HG03457 (cell line): ENCODE measurements around the gene CEMP1.

Experiments
- ATAC-seq: cut with Tn5 transposase; IDR thresholded peaks from one replicate; pipeline ENCODE4 v1.9.1; 2021; ENCODE audit warnings: moderate number of reproducible peaks; ENCODE audit not compliant: unreplicated experiment

CEMP1 gene

DNA sequence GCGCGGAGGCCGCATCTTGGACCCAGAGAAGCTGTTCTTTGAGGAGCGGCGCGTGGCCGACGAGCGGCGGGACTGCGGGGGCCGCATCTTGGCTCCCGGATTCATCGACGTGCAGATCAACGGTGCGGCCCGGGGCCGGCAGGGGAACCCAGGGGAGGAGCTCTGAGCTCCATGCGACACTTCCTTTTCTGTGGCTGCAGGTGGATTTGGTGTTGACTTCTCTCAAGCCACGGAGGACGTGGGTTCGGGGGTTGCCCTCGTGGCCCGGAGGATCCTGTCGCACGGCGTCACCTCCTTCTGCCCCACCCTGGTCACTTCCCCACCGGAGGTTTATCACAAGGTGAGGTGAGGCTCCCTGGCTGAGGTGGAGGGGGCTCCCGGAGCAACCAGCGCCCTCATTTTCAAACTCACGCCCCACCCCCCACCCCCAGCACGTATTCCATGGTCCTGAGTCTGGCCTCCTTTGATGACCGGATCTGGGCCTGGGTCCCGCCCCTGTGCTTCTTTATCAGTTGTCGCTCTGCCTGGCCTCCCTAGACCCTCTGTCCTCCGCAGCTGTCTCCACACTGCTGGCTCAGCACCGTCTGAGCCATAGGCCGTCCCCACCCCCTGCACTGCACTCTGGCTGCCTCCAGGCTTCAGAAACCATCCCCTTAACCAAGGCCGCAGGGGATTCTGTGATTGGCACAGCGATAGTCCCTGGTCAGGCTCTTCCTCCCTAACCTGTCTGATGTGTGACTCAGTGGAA is 10.2 kb downstream of the CEMP1 start:
- ATAC-seq = no peak

DNA sequence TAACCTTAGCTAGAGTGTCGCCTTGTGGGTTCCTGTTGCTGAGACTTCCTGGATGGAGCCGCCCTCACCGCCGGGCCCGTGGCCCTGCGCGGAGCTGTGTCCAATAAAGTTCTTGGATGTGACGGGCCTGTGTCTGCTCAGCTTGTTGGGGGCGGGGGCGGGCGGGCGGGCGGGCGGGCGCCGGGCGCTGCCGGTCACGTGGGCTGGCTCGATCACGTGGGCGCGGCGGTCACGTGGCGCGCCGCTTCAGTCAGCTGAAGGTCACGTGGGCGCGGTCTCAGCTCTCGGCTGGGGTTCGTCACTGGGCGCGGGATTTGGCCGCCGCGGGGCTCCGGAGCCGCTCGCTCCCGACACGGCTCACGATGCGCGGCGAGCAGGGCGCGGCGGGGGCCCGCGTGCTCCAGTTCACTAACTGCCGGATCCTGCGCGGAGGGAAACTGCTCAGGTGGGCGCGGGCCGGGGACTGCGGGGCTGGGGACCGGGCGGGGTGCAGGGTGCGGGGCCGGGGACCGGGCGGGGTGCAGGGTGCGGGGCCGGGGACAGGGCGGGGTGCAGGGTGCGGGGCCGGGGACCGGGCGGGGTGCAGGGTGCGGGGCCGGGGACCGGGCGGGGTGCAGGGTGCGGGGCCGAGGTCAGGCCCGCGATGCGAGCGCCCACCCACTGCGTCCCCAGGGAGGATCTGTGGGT is 11.0 kb downstream of the CEMP1 start, which contains the start of gene AMDHD2:
Gene AMDHD2 (plus strand): TSS at position 275 of the 687 bp plus-strand sequence. CDS start 88 bp downstream, at position 363.
- no peak for ATAC-seq

GRCh38 chr16:2519711-2520080 is 11.5 kb downstream of the CEMP1 start:
- no peak for ATAC-seq

DNA sequence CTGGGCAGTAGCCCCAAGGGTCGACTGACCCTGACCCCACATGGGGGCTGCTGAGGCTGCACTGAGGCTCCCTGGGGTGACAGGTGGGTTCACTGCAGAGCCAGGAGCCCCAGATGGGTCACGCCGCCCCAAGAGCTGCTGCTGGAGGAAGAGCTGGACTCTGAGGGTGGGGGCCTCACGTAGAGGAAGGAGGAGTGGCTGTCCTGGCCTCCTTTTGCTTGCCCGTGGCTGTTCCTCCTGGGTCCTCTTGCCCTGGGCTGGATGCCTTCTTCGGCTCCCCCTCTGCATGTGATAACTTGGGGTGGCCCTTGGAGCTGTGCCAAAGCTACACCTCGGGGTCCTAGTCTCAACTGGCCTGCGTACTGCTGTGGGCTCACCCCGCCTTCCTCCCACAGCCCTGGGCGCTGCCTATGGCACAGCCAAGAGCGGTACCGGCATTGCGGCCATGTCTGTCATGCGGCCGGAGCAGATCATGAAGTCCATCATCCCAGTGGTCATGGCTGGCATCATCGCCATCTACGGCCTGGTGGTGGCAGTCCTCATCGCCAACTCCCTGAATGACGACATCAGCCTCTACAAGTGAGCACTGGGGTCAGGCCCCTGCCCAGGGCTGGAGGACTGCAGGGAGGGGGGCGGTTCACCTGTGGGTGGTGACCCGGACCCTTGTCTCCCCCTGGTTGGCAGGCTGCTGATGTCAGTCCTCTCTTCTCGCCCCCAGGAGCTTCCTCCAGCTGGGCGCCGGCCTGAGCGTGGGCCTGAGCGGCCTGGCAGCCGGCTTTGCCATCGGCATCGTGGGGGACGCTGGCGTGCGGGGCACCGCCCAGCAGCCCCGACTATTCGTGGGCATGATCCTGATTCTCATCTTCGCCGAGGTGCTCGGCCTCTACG is 12.1 kb downstream of the CEMP1 start:
- no peak for ATAC-seq

DNA sequence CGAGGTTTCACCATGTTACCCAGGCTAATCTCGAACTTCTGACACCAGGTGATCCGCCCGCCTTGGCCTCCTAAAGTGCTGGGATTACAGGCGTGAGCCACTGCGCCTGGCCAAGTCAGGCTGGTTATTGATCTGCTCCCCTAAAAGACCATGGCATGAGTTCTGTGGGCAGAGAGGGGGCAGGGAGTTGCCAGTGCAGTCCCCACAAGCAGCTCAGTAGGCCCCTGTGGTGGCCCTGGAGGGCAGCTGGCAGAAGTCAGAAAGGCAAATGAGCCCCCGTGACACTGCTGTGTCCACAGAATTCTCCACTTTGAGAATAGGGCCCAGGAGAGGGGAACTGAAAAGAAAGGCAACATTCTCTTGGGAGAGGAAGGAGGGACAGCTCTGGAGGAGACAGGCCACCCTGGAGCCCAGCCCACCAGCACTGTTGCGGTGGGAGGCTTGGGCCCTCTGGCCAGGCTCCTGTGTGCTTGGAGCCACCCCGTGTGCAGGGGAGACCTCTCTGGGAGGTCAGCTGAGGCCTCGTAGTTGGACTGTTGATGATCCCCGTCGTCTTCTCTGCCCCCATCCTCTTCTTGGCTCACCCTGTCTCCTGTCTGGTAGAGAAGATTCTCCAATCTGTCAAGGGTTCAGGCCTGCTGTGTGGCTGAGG is 13.1 kb downstream of the CEMP1 start:
- ATAC-seq = no peak

DNA sequence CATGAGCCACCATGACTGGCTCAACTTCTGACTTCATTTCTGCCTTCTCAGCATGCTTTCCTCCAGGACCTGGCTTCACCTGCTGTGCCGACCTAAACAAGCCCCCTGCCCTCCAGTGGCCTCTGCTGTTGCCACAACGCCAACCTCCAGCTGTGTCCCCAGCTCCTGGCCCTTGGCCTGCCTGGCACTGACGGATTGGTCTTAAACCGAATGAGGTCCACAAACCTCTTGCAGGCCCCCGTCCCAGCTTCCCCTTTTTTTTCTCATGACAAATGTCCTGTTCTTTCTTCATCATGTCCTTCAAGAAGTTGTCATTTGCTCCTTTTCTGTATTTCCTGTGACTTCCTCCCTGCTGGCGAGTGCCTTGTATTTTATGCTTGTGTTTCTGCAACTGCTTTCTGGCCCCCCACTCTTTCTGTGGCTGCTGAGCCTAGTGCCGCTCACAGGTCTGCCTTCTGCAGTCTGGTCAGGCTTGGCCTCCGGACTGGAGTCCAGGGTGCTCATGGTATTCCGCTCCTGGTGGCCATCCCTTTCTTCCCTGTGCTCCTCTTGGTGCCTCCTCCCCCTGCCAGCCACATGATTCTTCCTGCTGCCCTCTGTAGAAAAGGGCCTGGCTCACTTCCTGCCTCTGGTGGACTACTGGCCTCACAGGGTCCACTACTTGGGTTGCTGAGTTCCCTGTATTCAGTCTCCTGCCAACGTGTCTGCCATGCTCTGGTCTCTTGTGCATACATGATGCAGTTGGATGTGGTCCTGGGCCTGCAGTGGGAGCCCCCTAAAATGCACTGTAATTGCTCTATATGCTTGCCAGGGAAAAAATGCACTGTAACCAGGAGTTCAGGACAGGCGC is 14.6 kb downstream of the CEMP1 start:
- ATAC-seq = no peak

GRCh38 chr16:2515180-2515851 is 15.9 kb downstream of the CEMP1 start:
- ATAC-seq = no peak

DNA sequence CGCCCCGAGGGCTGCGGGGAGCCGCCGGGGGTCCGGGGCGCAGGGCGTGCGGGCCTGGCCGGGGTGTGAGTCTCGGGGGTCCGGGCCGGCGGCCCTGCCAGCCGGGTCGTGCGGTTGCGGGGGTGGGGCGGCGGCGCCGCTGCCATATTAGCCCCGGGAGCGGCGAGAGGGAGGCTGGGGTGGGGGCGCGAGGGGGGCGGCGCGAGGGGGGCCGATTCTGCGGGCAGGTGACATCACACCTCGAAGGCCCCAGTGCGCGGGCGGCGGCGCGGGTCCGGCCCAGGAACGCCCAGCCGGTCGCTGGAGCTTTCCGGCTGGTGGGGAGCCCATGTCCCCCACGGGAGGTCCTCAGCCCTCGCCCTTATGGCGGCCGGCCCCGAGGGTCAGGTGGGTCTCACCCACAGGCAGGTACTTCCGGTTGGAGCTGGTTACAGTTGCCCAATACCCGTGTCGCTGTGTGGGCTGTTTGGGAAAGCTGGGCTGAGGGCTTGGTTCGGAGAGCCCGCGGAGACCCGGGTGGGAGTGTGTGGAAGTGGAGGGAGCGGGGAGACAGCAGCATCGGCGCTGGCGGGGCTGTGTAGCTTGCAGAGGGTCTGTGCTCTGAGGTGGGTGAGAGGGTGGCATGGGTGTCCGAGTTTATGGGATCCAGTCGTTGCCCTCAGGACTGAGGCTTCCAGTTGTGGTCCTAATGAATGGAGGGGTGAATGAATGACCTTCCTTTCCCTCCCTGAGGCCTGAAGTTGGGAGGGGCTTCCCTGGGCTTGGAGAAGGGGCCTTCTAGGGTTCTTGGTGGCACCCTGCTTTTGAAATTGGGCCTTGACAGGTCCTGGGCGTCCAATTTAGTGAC is 16.7 kb downstream of the CEMP1 start:
- no peak for ATAC-seq

DNA sequence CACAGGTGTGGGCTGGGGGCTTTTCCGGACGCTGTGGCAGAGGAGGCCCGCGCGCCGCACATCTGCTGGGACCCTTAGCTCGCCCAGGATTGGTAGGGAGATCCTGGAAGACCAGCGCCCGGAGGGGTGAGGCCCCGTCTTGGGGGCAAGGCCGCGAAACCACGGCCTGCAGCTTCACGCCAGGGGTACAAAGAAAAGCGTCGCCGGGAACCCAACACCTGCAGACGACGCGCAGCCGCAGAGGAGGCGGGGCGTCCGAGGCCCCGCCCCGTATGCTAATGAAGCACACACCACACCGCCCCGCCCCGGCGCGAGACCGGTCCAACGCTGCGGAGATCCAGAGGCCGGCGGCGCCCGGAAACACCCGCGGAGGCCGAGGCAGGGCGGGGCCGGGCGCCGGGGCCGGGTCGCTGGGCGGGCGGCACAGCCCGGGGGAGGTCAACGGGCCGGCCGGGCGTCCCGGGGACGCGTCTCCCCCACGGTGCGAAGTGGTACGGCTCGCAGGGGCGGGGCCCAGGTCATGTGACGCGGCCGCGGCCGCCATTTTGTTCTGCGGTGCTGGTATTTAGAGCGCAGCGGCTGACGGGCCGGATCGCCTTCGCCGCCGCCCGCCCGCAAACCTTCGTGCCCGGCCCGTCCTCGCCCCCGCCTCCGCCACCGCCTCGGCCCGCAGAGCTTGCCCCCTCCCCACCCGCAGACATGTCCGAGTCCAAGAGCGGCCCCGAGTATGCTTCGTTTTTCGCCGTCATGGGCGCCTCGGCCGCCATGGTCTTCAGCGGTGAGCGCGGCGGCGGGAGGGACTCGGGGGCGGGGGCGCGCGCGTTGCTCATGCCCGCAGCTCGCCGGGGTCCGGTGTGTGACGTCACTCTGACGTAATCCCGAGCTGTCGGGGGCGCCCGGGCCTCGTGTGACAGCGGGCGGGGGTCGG is 17.5 kb downstream of the CEMP1 start, which contains the start of gene ATP6V0C:
Gene ATP6V0C (plus strand): TSS at position 548 of the 928 bp plus-strand sequence. CDS start 152 bp downstream, at position 700.
- ATAC-seq = peak; percentile 50

DNA sequence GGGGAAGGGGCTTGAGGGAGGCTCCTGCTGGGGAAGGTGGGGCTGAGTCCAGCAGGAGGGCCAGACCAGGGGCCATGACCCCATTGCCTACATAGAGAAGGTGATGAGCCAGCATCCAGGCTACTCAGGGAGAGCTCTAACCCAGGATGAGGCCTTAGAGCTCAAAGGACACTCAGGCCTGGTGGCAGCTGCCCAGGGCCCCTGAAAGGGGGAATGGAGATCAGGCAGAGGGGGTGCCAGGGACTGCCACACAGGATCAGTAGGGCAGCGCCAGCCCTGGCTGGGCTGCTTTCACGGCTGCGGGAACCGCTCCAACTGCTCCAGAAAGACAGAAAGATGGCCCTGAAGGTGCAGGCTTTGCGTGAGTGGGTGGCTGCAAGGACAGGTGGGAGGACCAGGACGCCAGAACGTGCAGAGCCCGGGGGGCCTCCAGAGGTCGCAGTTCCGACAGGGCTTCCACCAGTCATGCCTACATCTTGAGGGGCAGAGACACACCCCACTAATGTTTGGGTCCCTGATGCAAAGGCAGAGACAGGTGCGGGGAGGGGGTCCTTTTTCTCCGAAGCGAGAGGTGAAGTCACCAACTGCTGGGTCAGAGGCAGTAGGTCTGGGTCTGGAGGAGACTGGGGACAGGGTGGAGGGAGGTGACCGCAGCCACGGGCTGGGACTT is 18.3 kb downstream of the CEMP1 start:
- no peak for ATAC-seq

GRCh38 chr16:2511996-2512734 is 19.0 kb downstream of the CEMP1 start:
- ATAC-seq = no peak

- no peak for ATAC-seq
These were observed 19.9 kb downstream of the CEMP1 start for GRCh38 chr16:2511128-2511800.

DNA sequence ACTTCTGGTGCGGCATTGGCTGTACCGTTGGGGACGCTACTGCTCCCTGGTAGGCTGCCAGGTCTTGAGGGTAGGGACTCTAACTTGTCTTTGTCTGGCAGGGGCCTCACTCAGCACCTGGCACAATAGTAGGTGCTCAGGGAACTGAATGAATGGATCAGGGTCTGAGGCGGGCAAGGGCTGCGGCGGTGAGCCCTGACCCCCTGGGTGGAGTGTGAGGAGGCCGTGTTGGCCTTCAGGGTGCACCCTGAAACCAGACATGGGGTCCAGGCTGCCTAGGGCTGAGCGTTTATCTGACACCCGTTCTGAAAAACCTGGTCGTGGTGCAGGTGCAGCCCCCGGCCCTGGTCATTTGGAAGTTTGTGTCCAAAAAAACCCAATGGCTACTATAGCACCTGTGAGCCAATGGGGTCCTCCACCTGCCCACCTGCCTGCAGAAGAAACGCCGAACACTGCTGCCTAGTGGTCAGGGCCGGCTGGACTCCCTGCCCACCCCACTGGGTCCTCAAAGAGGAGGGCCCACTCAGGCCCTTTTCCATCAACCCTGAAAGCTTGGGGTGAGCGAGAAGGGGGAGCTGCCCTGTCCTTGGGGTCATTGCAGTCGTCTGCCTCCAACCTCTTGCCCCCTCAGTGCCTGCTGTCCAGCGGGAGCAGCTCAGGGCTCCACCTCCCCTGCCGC is 22.3 kb downstream of the CEMP1 start:
- ATAC-seq = no peak

- no peak for ATAC-seq
These were observed 23.5 kb downstream of the CEMP1 start for GRCh38 chr16:2507665-2508064.

DNA sequence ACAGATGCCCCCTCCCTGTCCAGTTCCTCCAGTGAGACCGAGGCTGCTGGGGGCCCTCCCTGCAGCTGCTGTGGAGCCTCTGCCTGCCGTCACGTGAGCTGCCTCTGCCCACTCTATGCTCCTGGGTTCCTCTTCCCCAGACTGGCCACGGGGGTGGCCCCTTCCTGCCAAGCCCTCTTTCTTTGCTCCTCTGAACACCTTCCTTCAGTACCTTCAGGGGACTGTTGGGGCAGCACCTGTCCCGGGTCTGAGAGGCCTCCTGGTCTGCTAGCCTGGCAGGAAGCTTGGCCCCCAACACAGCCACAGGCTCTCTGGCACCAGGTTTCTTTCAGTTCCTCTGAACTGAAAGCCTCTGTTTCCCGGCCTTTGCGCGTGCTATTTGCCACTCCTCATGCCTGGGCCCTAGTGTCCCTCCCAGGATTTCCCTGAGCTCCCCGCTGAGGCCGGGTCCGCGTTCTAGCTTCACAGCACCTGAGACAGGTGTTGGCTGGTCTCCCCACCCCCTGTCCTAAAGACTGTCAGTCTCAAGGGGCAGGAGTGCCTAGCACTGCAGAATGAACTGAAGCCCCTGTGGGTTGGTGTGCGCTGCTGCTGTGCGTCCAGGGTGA is 24.1 kb downstream of the CEMP1 start:
- ATAC-seq = peak; percentile 39
